ENCODE results near the gene FKBP11. TPM values are rescaled to one million over a fixed set of nuclear protein-coding genes. Genes with fewer than 3 reads are reported as not detected.

The FKBP11 gene
- polyA plus RNA-seq, 1 donor from 2014 or later = 24.9 TPM

- no peak overlapping the region for H3K4me2 ChIP-seq (ENCODE audit: low read length)
Observed at GRCh38 chr12:48969160-48969771, 44.0 kb upstream of the FKBP11 start.

GRCh38 chr12:48968467-48968866 lies 43.2 kb upstream of the FKBP11 start:
- no peak overlapping the region for H3K9ac ChIP-seq (ENCODE audit: low read length)
- H3F3A ChIP-seq (ENCODE audit: insufficient read depth, low read length, poor library complexity, severe bottlenecking) = no peaks in the 10 kb centered on the region
- no peaks in the 10 kb centered on the region for H3K79me2 ChIP-seq (replicated peaks; ENCODE audit: insufficient read depth, low read length)
- no peaks in the 10 kb centered on the region for H3K9me3 ChIP-seq (ENCODE audit: low read length)
- no peaks in the 10 kb centered on the region for H3K9me2 ChIP-seq (ENCODE audit: insufficient read depth, low read length)
- TF ChIP-seq TAF1 (IDR thresholded peaks at IDR 0.05; ENCODE audit: low read depth) (no peak), CTCF (IDR thresholded peaks at IDR 0.05; ENCODE audit: poor library complexity, severe bottlenecking) (no peak), EZH2 (IDR thresholded peaks at IDR 0.05; ENCODE audit: borderline replicate concordance, insufficient read depth, low read length, poor library complexity, severe bottlenecking) (no peak)
- H4K20me1 ChIP-seq (ENCODE audit: insufficient read depth) = no peaks in the 10 kb centered on the region
- H3K27me3 ChIP-seq (ENCODE audit: insufficient read depth, low read depth, low read length) = peaks cover 90% of the 10 kb centered on the region
- H3K27ac ChIP-seq (ENCODE audit: low read length) = no peak overlapping the region
- H3K4me2 ChIP-seq (ENCODE audit: low read length) = no peak overlapping the region
- H3K36me3 ChIP-seq (ENCODE audit: insufficient read depth, low read length) = no peaks in the 10 kb centered on the region
- H2AFZ ChIP-seq (ENCODE audit: low read depth, low read length) = no peak overlapping the region
- no peak overlapping the region for H3K4me3 ChIP-seq (ENCODE audit: low read length)

More at GRCh38 chr12:48969160-48969771, 44.0 kb upstream of the FKBP11 start:
- Histone ChIP-seq H3K9me3 (ENCODE audit: low read length) (no peaks in the 10 kb centered on the region), H3K27ac (ENCODE audit: low read length) (no peak overlapping the region), H3K27me3 (ENCODE audit: insufficient read depth, low read depth, low read length) (peaks cover 96% of the 10 kb centered on the region), H3K4me3 (ENCODE audit: low read length) (peak overlapping the region; percentile 59), H3F3A (ENCODE audit: insufficient read depth, low read length, poor library complexity, severe bottlenecking) (no peaks in the 10 kb centered on the region), H3K36me3 (ENCODE audit: insufficient read depth, low read length) (no peaks in the 10 kb centered on the region), H3K9me2 (ENCODE audit: insufficient read depth, low read length) (no peaks in the 10 kb centered on the region), H3K79me2 (replicated peaks; ENCODE audit: insufficient read depth, low read length) (no peaks in the 10 kb centered on the region), H2AFZ (ENCODE audit: low read depth, low read length) (no peak overlapping the region), H3K9ac (ENCODE audit: low read length) (no peak overlapping the region), H4K20me1 (ENCODE audit: insufficient read depth) (no peaks in the 10 kb centered on the region)
- TF ChIP-seq RAD21 (conservative IDR thresholded peaks at IDR 0.05) (no peak), EP300 (conservative IDR thresholded peaks at IDR 0.05; ENCODE audit: poor library complexity, severe bottlenecking) (no peak), CTCF (IDR thresholded peaks at IDR 0.05; ENCODE audit: poor library complexity, severe bottlenecking) (no peak), MXI1 (conservative IDR thresholded peaks at IDR 0.05; ENCODE audit: poor library complexity, severe bottlenecking) (no peak), SMC3 (conservative IDR thresholded peaks at IDR 0.05; ENCODE audit: poor library complexity) (no peak), REST (IDR thresholded peaks at IDR 0.05; ENCODE audit: borderline replicate concordance) (no peak), EZH2 (IDR thresholded peaks at IDR 0.05; ENCODE audit: borderline replicate concordance, insufficient read depth, low read length, poor library complexity, severe bottlenecking) (no peak), POLR2AphosphoS5 (IDR thresholded peaks at IDR 0.05) (no peak), TAF1 (IDR thresholded peaks at IDR 0.05; ENCODE audit: low read depth) (no peak)

Data from neural cell (in vitro differentiated cells).